ENCODE measurements around the gene LY86. TPM values are rescaled to one million over a fixed set of nuclear protein-coding genes. Genes with fewer than 3 reads are reported as not detected.

LY86 gene
- polyA plus RNA-seq, 1 donor from 2014 or later: not detected

DNA sequence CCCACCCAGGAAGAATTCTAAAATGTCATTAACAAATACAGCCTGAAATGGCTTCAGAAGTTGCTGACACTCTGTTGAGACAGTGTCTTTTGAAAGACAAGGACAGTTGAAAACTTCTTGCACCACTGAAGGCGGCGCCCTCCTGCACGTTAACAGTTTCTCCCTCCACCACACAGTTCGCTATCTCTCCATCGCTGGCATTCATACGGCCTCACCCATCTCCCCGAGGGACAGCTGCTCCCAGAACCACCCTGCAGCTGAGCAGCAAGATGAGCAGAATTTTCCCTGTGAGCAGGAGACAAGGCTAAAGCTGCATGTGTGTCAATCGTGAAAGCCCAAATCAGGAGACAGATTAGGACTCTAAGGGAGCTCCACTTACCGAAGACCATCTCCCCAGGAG, 113.3 kb downstream of the LY86 start:
- H3K27ac ChIP-seq (ENCODE audit: low read length): no peak overlapping the region
- H3K27me3 ChIP-seq (ENCODE audit: insufficient read depth, low read depth, low read length): no peaks in the 10 kb centered on the region
- H3K4me3 ChIP-seq (ENCODE audit: low read length): no peak overlapping the region
- no peaks in the 10 kb centered on the region for H3F3A ChIP-seq (ENCODE audit: insufficient read depth, low read length, poor library complexity, severe bottlenecking)
- no peaks in the 10 kb centered on the region for H3K79me2 ChIP-seq (replicated peaks; ENCODE audit: insufficient read depth, low read length)
- H3K9me3 ChIP-seq (ENCODE audit: low read length): no peaks in the 10 kb centered on the region
- H3K9me2 ChIP-seq (ENCODE audit: insufficient read depth, low read length): no peaks in the 10 kb centered on the region
- no peaks in the 10 kb centered on the region for H4K20me1 ChIP-seq (ENCODE audit: insufficient read depth)
- H3K4me2 ChIP-seq (ENCODE audit: low read length): no peak overlapping the region
- H3K36me3 ChIP-seq (ENCODE audit: insufficient read depth, low read length): no peaks in the 10 kb centered on the region
- no peak overlapping the region for H2AFZ ChIP-seq (ENCODE audit: low read depth, low read length)
- H3K9ac ChIP-seq (ENCODE audit: low read length): no peak overlapping the region
- TF ChIP-seq CTCF (IDR thresholded peaks at IDR 0.05; ENCODE audit: poor library complexity, severe bottlenecking) (no peak), TAF1 (IDR thresholded peaks at IDR 0.05; ENCODE audit: low read depth) (no peak), EP300 (conservative IDR thresholded peaks at IDR 0.05; ENCODE audit: poor library complexity, severe bottlenecking) (no peak), SMC3 (conservative IDR thresholded peaks at IDR 0.05; ENCODE audit: poor library complexity) (no peak), MXI1 (conservative IDR thresholded peaks at IDR 0.05; ENCODE audit: poor library complexity, severe bottlenecking) (no peak), POLR2AphosphoS5 (IDR thresholded peaks at IDR 0.05) (no peak), EZH2 (IDR thresholded peaks at IDR 0.05; ENCODE audit: borderline replicate concordance, insufficient read depth, low read length, poor library complexity, severe bottlenecking) (no peak), RAD21 (conservative IDR thresholded peaks at IDR 0.05) (no peak)
- TF ChIP-seq, protein P1, sequence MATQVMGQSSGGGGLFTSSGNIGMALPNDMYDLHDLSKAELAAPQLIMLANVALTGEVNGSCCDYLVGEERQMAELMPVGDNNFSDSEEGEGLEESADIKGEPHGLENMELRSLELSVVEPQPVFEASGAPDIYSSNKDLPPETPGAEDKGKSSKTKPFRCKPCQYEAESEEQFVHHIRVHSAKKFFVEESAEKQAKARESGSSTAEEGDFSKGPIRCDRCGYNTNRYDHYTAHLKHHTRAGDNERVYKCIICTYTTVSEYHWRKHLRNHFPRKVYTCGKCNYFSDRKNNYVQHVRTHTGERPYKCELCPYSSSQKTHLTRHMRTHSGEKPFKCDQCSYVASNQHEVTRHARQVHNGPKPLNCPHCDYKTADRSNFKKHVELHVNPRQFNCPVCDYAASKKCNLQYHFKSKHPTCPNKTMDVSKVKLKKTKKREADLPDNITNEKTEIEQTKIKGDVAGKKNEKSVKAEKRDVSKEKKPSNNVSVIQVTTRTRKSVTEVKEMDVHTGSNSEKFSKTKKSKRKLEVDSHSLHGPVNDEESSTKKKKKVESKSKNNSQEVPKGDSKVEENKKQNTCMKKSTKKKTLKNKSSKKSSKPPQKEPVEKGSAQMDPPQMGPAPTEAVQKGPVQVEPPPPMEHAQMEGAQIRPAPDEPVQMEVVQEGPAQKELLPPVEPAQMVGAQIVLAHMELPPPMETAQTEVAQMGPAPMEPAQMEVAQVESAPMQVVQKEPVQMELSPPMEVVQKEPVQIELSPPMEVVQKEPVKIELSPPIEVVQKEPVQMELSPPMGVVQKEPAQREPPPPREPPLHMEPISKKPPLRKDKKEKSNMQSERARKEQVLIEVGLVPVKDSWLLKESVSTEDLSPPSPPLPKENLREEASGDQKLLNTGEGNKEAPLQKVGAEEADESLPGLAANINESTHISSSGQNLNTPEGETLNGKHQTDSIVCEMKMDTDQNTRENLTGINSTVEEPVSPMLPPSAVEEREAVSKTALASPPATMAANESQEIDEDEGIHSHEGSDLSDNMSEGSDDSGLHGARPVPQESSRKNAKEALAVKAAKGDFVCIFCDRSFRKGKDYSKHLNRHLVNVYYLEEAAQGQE (IDR thresholded peaks at IDR 0.05; ENCODE audit: borderline replicate concordance): no peak

GRCh38 chr6:6703699-6704098, 115.2 kb downstream of the LY86 start:
- no peak for TF ChIP-seq MXI1 (conservative IDR thresholded peaks at IDR 0.05; ENCODE audit: poor library complexity, severe bottlenecking)
- no peak for TF ChIP-seq EZH2 (IDR thresholded peaks at IDR 0.05; ENCODE audit: borderline replicate concordance, insufficient read depth, low read length, poor library complexity, severe bottlenecking)
- TF ChIP-seq, protein P1 (IDR thresholded peaks at IDR 0.05; ENCODE audit: borderline replicate concordance): no peak
- TF ChIP-seq TAF1 (IDR thresholded peaks at IDR 0.05; ENCODE audit: low read depth): no peak
- TF ChIP-seq RAD21 (conservative IDR thresholded peaks at IDR 0.05): no peak
- no peak for TF ChIP-seq POLR2AphosphoS5 (IDR thresholded peaks at IDR 0.05)
- Histone ChIP-seq H3K9me2 (ENCODE audit: insufficient read depth, low read length) (no peaks in the 10 kb centered on the region), H3F3A (ENCODE audit: insufficient read depth, low read length, poor library complexity, severe bottlenecking) (no peaks in the 10 kb centered on the region), H3K4me3 (ENCODE audit: low read length) (no peak overlapping the region), H2AFZ (ENCODE audit: low read depth, low read length) (no peak overlapping the region), H3K79me2 (replicated peaks; ENCODE audit: insufficient read depth, low read length) (no peaks in the 10 kb centered on the region), H3K36me3 (ENCODE audit: insufficient read depth, low read length) (no peaks in the 10 kb centered on the region), H3K27me3 (ENCODE audit: insufficient read depth, low read depth, low read length) (no peaks in the 10 kb centered on the region), H3K9me3 (ENCODE audit: low read length) (no peaks in the 10 kb centered on the region), H3K9ac (ENCODE audit: low read length) (no peak overlapping the region), H3K4me2 (ENCODE audit: low read length) (no peak overlapping the region), H3K27ac (ENCODE audit: low read length) (no peak overlapping the region), H4K20me1 (ENCODE audit: insufficient read depth) (no peaks in the 10 kb centered on the region)

All from neural cell (in vitro differentiated cells).